HepG2 (cell line): ENCODE results near the gene TMC8. TPM values are rescaled to one million over a fixed set of nuclear protein-coding genes. Genes with fewer than 3 reads are reported as not detected.
A peak's percentile ranks its signal among the peaks of the same experiment; 100 is the strongest.

Experiments used
- ARNT2 ChIP-seq: sonication (generic); formaldehyde crosslinking; IDR thresholded peaks from 2 replicates; pipeline ENCODE4 v1.8.0; 2022; ENCODE audit warnings: mild to moderate bottlenecking, low read depth, missing genetic modification reagents, moderate library complexity
- ATF2 ChIP-seq: sonication (generic); formaldehyde crosslinking; IDR thresholded peaks from 2 replicates; pipeline ENCODE4 v1.4.0; 2020; ENCODE audit warnings: missing genetic modification reagents
- ETV6 ChIP-seq: sonication (generic); formaldehyde crosslinking; conservative IDR thresholded peaks from 2 replicates; pipeline ENCODE4 v1.4.0; 2020; ENCODE audit warnings: missing genetic modification reagents
- FOXM1 ChIP-seq: sonication (generic); formaldehyde crosslinking; IDR thresholded peaks from 2 replicates; pipeline ENCODE4 v1.5.0; 2020; ENCODE audit warnings: missing genetic modification reagents
- IRF2 ChIP-seq: IDR thresholded peaks from 2 replicates; pipeline ENCODE4 v1.6.1; 2018; ENCODE audit warnings: missing genetic modification reagents, missing compliant biosample characterization
- KLF12 ChIP-seq: sonication (generic); formaldehyde crosslinking; IDR thresholded peaks from 2 replicates; pipeline ENCODE4 v1.4.0; 2020; ENCODE audit warnings: missing genetic modification reagents, borderline replicate concordance
- MLXIP ChIP-seq: sonication (generic); formaldehyde crosslinking; IDR thresholded peaks from 2 replicates; pipeline ENCODE4 v1.9.0; 2021; ENCODE audit warnings: missing genetic modification reagents, borderline replicate concordance
- NCOA2 ChIP-seq: sonication (generic); formaldehyde crosslinking; IDR thresholded peaks from 2 replicates; pipeline ENCODE4 v1.8.0; 2022; ENCODE audit warnings: inconsistent platforms
- PLRG1 ChIP-seq: fragments of 450-650 bp; conservative IDR thresholded peaks from 2 replicates; pipeline ENCODE4 v1.6.1; 2016
- SALL2 ChIP-seq: sonication (generic); formaldehyde crosslinking; IDR thresholded peaks from 2 replicates; pipeline ENCODE4 v1.8.1; 2023; ENCODE audit warnings: mild to moderate bottlenecking, missing genetic modification reagents, inconsistent platforms
- SMARCC2 ChIP-seq: fragments of 450-650 bp; IDR thresholded peaks from 2 replicates; pipeline ENCODE4 v1.6.1; 2017; ENCODE audit warnings: antibody characterized with exemption, mild to moderate bottlenecking
- THRA ChIP-seq: sonication (generic); formaldehyde crosslinking; IDR thresholded peaks from 2 replicates; pipeline ENCODE4 v1.4.0; 2020; ENCODE audit warnings: missing genetic modification reagents, borderline replicate concordance
- ZBTB34 ChIP-seq: sonication (generic); formaldehyde crosslinking; IDR thresholded peaks from 2 replicates; pipeline ENCODE4 v1.8.0; 2022; ENCODE audit warnings: mild to moderate bottlenecking, missing genetic modification reagents
- ZNF143 ChIP-seq: sonication (generic); formaldehyde crosslinking; IDR thresholded peaks from 2 replicates; pipeline ENCODE4 v1.4.0; 2020; ENCODE audit warnings: missing genetic modification reagents
- ZNF24 ChIP-seq: fragments of 450-650 bp; IDR thresholded peaks from 2 replicates; pipeline ENCODE4 v1.6.1; 2017; ENCODE audit warnings: antibody characterized with exemption, mild to moderate bottlenecking
- ZNF572 ChIP-seq: sonication (generic); formaldehyde crosslinking; IDR thresholded peaks from 2 replicates; pipeline ENCODE4 v1.5.1; 2020; ENCODE audit warnings: mild to moderate bottlenecking, missing genetic modification reagents
- ZNF788 ChIP-seq: sonication (generic); formaldehyde crosslinking; IDR thresholded peaks from 2 replicates; pipeline ENCODE4 v1.5.0; 2020; ENCODE audit warnings: mild to moderate bottlenecking, missing genetic modification reagents, borderline replicate concordance
- ZSCAN21 ChIP-seq: sonication (generic); formaldehyde crosslinking; IDR thresholded peaks from 2 replicates; pipeline ENCODE4 v1.8.0; 2022; ENCODE audit warnings: mild to moderate bottlenecking, missing genetic modification reagents, moderate library complexity, borderline replicate concordance
- polyA plus RNA-seq, 8 experiments: library from polyadenylated mRNA; depleted of rRNA in 3 of 8; stranded (reverse) in 7 of 8; unstranded in 1 of 8; fragments of >200 nt; fragmentation: Illumina TruSeq in 4 of 8; extraction: Trizol in 4 of 8; gene quantifications; 2 replicates each; pipeline versions ENCODE4 v1.2.1 to v1.2.3, GENCODE V29; 2011 to 2016; ENCODE audit warnings: low read depth in 4 of 8, missing spikeins in 1 of 8, mixed read lengths in 1 of 8; ENCODE audit not compliant: insufficient read depth in 1 of 8
- total RNA-seq, 5 experiments: library from RNA; depleted of rRNA; stranded (reverse); fragments of >200 nt; fragmentation: Illumina TruSeq; extraction: Trizol; gene quantifications; 2 replicates each; pipeline ENCODE4 v1.2.3, GENCODE V29; 2016; ENCODE audit warnings: low read depth in 1 of 5
- TF ChIP-seq, protein P1 (sequence below): sonication (generic); formaldehyde crosslinking; IDR thresholded peaks from 2 replicates; pipeline ENCODE4 v1.4.0; 2020; ENCODE audit warnings: mild to moderate bottlenecking, low read depth, missing genetic modification reagents
- TF ChIP-seq, protein P2 (sequence below): sonication (generic); formaldehyde crosslinking; IDR thresholded peaks from 2 replicates; pipeline ENCODE4 v1.5.1; 2020; ENCODE audit warnings: missing genetic modification reagents, mild to moderate bottlenecking, borderline replicate concordance

Gene TMC8
- total and polyA plus RNA-seq, 2 of the 13 experiments (the other 11 are each of a cell fraction or from before 2014, with no cell fraction given), result 0.53 to 7.8 TPM

DNA sequence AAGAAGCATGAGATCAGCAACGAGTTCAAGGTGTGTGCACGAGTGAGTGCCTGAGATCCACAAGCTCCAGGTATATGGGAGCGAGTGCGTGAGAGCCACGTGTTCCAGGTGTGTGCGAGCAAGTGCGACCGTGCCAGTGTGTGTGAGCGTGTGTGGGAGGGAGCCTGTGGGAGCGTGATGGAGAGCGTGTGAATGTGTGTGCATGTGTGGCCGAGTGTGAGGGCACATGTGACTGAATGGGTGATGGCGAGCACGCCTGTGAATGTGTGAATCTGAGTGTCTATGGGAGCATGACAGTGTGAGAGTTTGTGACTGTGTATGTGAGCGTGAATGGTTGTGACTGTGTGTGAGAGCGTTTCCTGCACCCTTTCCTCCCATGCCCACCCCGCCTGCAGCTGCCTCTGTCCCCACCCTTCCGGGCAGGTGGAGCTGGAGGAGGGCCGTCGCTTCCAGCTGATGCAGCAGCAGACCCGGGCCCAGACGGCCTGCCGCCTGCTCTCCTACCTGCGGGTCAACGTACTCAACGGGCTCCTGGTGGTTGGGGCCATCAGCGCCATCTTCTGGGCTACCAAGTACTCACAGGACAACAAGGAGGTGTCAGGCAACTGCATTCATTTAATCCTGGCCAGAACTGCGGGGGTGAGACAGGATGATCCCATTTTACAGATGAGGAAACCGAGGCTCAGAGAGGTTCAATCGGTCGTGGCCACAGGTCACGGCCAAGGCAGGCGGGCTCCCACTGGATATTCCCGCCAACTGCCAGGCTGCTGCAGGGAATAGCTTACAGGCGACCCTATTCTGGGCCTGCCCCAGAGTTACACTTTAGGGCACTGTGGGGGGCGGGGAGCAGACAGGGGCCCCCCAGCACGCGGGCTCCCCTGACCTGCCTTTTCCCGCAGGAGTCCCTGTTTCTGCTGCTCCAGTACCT lies 3.7 kb downstream of the TMC8 start (continued):
- TF ChIP-seq ATF2 (0 out of 2 replicates have a peak, but pooled peaks have one; percentile 46), ETV6 (CRISPR knock-in tag) (no peak), ZNF572 (CRISPR knock-in tag) (peak; percentile 92; the same call in 1 of the 2 replicates), KLF12 (CRISPR knock-in tag) (no peak), ZNF24 (peak; percentile 71; the same call in 1 of the 2 replicates), NCOA2 (CRISPR knock-in tag) (no peak), FOXM1 (CRISPR knock-in tag) (no peak), SALL2 (CRISPR knock-in tag) (peak; percentile 65; the same call in 1 of the 2 replicates), IRF2 (CRISPR knock-in tag) (0 out of 2 replicates have a peak, but pooled peaks have one; percentile 35), PLRG1 (no peak), ZSCAN21 (CRISPR knock-in tag) (0 out of 2 replicates have a peak, but pooled peaks have one; percentile 20), ZNF788 (CRISPR knock-in tag) (peak; percentile 80), ARNT2 (CRISPR knock-in tag) (no peak; the same call in 1 of the 2 replicates), SMARCC2 (no peak), MLXIP (no peak), THRA (CRISPR knock-in tag) (peak; percentile 55; the same call in 1 of the 2 replicates), ZBTB34 (CRISPR knock-in tag) (no peak), ZNF143 (CRISPR knock-in tag) (no peak)
- TF ChIP-seq, protein P1, sequence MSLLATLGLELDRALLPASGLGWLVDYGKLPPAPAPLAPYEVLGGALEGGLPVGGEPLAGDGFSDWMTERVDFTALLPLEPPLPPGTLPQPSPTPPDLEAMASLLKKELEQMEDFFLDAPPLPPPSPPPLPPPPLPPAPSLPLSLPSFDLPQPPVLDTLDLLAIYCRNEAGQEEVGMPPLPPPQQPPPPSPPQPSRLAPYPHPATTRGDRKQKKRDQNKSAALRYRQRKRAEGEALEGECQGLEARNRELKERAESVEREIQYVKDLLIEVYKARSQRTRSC (CRISPR knock-in tag), result no peak
- TF ChIP-seq, protein P2, sequence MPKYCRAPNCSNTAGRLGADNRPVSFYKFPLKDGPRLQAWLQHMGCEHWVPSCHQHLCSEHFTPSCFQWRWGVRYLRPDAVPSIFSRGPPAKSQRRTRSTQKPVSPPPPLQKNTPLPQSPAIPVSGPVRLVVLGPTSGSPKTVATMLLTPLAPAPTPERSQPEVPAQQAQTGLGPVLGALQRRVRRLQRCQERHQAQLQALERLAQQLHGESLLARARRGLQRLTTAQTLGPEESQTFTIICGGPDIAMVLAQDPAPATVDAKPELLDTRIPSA, result no peak
